Activated CD8-positive, alpha-beta T cell treated with anti-CD3 and anti-CD28 coated beads for 36 hours (primary cell): ENCODE results near the gene PLN. TPM values are rescaled to one million over a fixed set of nuclear protein-coding genes. Genes with fewer than 3 reads are reported as not detected.
A peak's percentile ranks its signal among the peaks of the same experiment; 100 is the strongest.

Experiments
- ATAC-seq: fragments of 200-7000 bp; cut with Tn5 transposase; one replicate; pipeline ENCODE4 v1.10.0; 2021; ENCODE audit warnings: mild to moderate bottlenecking, moderate library complexity
- CTCF ChIA-PET: fragments of 350-600 bp; sonication (Branson Sonifier 250); formaldehyde crosslinking; loops from one replicate; lab custom pipeline; 2021; ENCODE audit warnings: antibody characterized with exemption; lab: Charles Lee
- POLR2A ChIA-PET: fragments of 350-600 bp; sonication (Branson Sonifier 250); formaldehyde crosslinking; loops from one replicate; lab custom pipeline; 2021; ENCODE audit warnings: antibody characterized with exemption; lab: Charles Lee
- DNase-seq: peaks from one replicate; pipeline ENCODE4 v3.0.0-alpha.2; 2020
- H3K27ac Mint-ChIP-seq: one replicate; pipeline ENCODE4 v1.8.0; 2021; ENCODE audit warnings: mild to moderate bottlenecking, mixed read lengths
- H3K27me3 Mint-ChIP-seq: one replicate; pipeline ENCODE4 v1.8.0; 2021; ENCODE audit warnings: mixed read lengths
- H3K36me3 Mint-ChIP-seq: one replicate; pipeline ENCODE4 v1.8.0; 2021; ENCODE audit warnings: low read depth, mixed read lengths
- H3K4me1 Mint-ChIP-seq: one replicate; pipeline ENCODE4 v1.8.0; 2021; ENCODE audit warnings: low read depth, mixed read lengths
- H3K4me3 Mint-ChIP-seq: one replicate; pipeline ENCODE4 v1.8.0; 2021; ENCODE audit warnings: mild to moderate bottlenecking, moderate library complexity, mixed read lengths
- H3K9me3 Mint-ChIP-seq: one replicate; pipeline ENCODE4 v1.8.0; 2021; ENCODE audit warnings: mixed read lengths
- intact Hi-C: fragments of 100-400 bp; cut with micrococcal nuclease; formaldehyde crosslinking; loops from one replicate; pipeline ENCODE4 v1.10.0; 2022
- total RNA-seq, 2 experiments: library from RNA; stranded (reverse); gene quantifications; one replicate each; pipeline ENCODE4 v1.2.3, GENCODE V29; 2021
- TF ChIP-seq, protein P1 (sequence below): fragments of 200-600 bp; IDR thresholded peaks from one replicate; pipeline ENCODE4 v1.8.0; 2022; ENCODE audit warnings: antibody characterized with exemption, mild to moderate bottlenecking

PLN gene
- total RNA-seq, 2 experiments from 2014 or later = not detected

- H3K27ac Mint-ChIP-seq = peak overlapping the region; percentile 74
- intact Hi-C loops = no loop called here
- ChIA-PET POLR2A (interaction anchor here (0.6 to 0.7 kb wide), 2 partner anchors 28 to 147 kb away, joined by 3 read pairs; no protein-coding TSS in a partner anchor), CTCF (interaction anchor here (0.7 to 3.0 kb wide), 14 partner anchors 10 to 722 kb away, joined by 3 to 18 read pairs (median 4); no protein-coding TSS in a partner anchor)
- H3K4me1 Mint-ChIP-seq = no peaks in the 10 kb centered on the region
- DNase-seq = no peak
- H3K36me3 Mint-ChIP-seq = peaks cover 81% of the 10 kb centered on the region
- TF ChIP-seq, protein P1, sequence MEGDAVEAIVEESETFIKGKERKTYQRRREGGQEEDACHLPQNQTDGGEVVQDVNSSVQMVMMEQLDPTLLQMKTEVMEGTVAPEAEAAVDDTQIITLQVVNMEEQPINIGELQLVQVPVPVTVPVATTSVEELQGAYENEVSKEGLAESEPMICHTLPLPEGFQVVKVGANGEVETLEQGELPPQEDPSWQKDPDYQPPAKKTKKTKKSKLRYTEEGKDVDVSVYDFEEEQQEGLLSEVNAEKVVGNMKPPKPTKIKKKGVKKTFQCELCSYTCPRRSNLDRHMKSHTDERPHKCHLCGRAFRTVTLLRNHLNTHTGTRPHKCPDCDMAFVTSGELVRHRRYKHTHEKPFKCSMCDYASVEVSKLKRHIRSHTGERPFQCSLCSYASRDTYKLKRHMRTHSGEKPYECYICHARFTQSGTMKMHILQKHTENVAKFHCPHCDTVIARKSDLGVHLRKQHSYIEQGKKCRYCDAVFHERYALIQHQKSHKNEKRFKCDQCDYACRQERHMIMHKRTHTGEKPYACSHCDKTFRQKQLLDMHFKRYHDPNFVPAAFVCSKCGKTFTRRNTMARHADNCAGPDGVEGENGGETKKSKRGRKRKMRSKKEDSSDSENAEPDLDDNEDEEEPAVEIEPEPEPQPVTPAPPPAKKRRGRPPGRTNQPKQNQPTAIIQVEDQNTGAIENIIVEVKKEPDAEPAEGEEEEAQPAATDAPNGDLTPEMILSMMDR = peak; percentile 63
- peak; percentile 81 for ATAC-seq
- H3K9me3 Mint-ChIP-seq = peaks cover 35% of the 10 kb centered on the region
- no peaks in the 10 kb centered on the region for H3K27me3 Mint-ChIP-seq
- H3K4me3 Mint-ChIP-seq = no peak overlapping the region
Measured at GRCh38 chr6:118580585-118581419, 32.7 kb downstream of the PLN start.

GRCh38 chr6:118581489-118581959 is 33.4 kb downstream of the PLN start:
- peaks cover 79% of the 10 kb centered on the region for H3K36me3 Mint-ChIP-seq
- H3K27me3 Mint-ChIP-seq = no peaks in the 10 kb centered on the region
- H3K9me3 Mint-ChIP-seq = peaks cover 27% of the 10 kb centered on the region
- ChIA-PET POLR2A (interaction anchor here (0.6 kb wide), 1 partner anchor 147 kb away, joined by 3 read pairs; no protein-coding TSS in a partner anchor), CTCF (interaction anchor here (0.7 to 3.0 kb wide), 6 partner anchors 14 to 297 kb away, joined by 3 to 18 read pairs (median 6); no protein-coding TSS in a partner anchor)
- no peak for DNase-seq
- TF ChIP-seq, protein P1 = no peak
- no peak for ATAC-seq
- intact Hi-C loops = no loop called here
- H3K4me3 Mint-ChIP-seq = no peak overlapping the region
- no peak overlapping the region for H3K27ac Mint-ChIP-seq
- H3K4me1 Mint-ChIP-seq = peaks cover 5% of the 10 kb centered on the region

DNA sequence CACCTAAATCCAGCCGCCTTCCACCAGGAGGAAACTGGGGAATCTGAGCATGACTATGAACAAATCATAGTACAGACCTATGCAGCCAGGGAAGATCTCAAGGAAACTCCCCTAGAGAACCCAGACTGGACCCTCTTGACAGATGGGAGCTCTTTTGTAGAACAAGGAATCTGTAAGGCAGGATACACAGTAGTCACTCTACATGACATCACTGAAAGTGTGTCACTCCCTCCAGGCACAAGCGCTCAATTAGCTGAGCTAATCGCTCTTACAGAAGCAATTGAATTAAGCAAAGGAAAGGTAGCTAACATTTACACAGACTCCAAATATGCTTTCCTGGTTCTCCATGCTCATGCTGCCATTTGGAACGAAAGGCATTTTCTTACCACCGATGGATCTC is 36.8 kb downstream of the PLN start:
- intact Hi-C loops = no loop called here
- CTCF ChIA-PET = interaction anchor here (0.7 to 1.5 kb wide), 2 partner anchors 12 to 36 kb away, joined by 3 to 4 read pairs; no protein-coding TSS in a partner anchor

GRCh38 chr6:118586746-118587485 is 38.8 kb downstream of the PLN start:
- no peak overlapping the region for H3K27ac Mint-ChIP-seq
- ChIA-PET POLR2A (interaction anchor here (0.6 kb wide), 1 partner anchor 1873 kb away, joined by 3 read pairs; no protein-coding TSS in a partner anchor), CTCF (interaction anchor here (1.1 kb wide), 1 partner anchor 21 kb away, joined by 4 read pairs; no protein-coding TSS in a partner anchor)
- peaks cover 1% of the 10 kb centered on the region for H3K9me3 Mint-ChIP-seq
- TF ChIP-seq, protein P1 = no peak
- DNase-seq (no peak), ATAC-seq (no peak)
- peaks cover 27% of the 10 kb centered on the region for H3K4me1 Mint-ChIP-seq
- peaks cover 51% of the 10 kb centered on the region for H3K36me3 Mint-ChIP-seq
- intact Hi-C loops = no loop called here
- H3K27me3 Mint-ChIP-seq = no peaks in the 10 kb centered on the region
- H3K4me3 Mint-ChIP-seq = no peak overlapping the region

More for the DNA sequence above, 36.8 kb downstream of the PLN start:
- ATAC-seq = no peak
- TF ChIP-seq, protein P1 = no peak
- Mint-ChIP-seq H3K36me3 (peaks cover 57% of the 10 kb centered on the region), H3K4me1 (peaks cover 15% of the 10 kb centered on the region), H3K4me3 (no peak overlapping the region), H3K27me3 (no peaks in the 10 kb centered on the region), H3K27ac (peak overlapping the region; percentile 11), H3K9me3 (peaks cover 10% of the 10 kb centered on the region)
- no peak for DNase-seq
- POLR2A ChIA-PET = no interaction called here
